Suppressor macrophage (primary cell): ENCODE results near the gene NRXN3.

Experiments used
- DNase-seq, 4 experiments: peaks; one replicate each; pipeline ENCODE4 v3.0.0-alpha.2; 2020 to 2022

NRXN3 gene

DNA sequence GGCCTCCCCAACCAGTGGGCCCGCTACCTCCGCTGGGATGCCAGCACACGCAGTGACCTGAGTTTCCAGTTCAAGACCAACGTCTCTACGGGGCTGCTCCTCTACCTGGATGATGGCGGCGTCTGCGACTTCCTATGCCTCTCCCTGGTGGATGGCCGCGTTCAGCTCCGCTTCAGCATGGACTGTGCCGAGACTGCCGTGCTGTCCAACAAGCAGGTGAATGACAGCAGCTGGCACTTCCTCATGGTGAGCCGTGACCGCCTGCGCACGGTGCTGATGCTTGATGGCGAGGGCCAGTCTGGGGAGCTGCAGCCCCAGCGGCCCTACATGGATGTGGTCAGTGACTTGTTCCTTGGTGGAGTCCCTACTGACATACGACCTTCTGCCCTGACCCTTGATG, 73.0 kb downstream of the NRXN3 start:
- no peak for DNase-seq

DNA sequence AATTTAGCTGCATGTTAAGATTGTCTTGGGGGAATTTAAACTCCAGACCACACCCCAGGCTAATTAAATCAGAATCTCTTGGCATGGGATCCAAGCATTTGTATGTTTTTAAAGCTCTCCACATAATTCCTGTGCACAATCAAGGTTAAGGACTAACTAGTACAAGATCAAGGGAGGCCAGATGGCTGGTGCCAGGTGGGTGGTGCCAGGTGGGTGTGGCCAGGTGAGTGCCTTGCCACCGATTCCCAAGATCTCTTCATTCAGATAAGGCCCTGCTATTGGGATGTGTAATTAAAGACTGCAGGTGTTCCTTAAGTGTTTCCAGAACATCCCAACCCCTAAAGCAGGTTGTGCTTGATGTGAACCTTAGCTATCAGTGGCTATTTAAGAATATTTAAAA, 75.1 kb downstream of the NRXN3 start:
- DNase-seq, result no peak

DNA sequence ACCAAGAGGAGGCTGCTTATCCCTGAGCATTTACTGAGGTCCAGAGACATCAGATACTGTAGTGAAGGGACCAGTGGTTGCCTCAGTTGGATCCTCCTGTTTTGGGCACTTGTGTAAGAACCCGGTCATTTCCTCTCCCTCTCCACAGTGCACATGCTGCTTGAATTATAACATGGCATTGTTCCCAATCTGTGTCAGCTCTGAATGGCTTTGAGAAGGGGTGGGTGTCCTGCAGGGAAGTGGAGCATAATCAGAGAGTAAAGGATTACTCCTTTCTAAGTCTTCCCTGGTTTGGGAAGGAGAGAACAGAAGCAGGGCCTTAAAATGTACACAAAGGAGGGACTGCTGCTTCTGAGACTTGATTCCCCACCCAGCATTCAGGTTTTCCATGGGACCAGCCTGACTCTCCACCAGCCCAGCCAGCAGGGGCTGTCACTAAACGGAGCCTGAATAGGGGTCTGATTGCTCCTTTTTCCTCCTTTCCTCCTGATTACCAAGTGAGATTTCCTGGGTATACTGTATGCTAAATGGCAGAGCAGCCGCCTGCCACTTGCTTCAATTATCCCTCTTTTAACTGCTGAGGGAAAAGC, 78.4 kb downstream of the NRXN3 start:
- peak in 1 of 4 experiments; percentile 2 for DNase-seq

DNA sequence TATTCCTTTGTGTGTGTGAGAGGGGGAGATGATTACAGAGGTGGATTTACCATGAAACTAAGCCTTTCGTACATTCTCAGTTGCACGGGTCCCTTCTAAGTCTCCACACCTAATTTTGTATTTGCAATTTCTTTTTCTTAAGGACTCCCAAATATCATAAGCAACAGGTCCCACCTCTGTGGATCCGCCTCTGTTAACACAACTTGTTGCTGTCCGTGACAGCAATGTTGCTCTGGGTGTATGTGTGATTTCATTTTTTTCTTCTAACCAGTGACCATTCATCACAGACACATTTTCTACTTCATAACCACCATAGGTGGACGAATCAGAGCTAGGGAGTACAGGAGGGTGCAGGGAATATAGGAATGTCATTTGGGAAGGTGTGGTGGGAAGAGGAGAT, 81.1 kb downstream of the NRXN3 start:
- no peak for DNase-seq

DNA sequence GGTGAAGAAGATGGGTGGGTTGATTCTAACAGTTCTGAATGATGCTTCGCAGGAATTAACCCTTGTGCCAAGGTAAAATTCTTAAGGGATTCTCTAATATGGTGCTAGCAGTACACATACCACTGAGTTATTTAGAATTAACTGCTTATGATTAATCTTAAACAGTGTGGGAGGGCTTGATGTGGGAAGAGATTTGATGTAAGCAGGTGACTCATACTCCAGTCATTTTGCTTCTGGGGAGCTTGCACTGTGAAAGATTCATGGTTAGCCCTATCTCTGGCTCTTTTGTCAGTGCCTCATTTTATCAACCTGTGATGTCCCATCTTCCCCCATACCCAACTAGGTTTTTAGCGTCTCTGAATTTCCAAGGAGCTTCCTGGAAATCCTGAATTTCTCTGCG, 83.8 kb downstream of the NRXN3 start:
- DNase-seq, result peak in 2 of 4 experiments; percentile 45 to 73

DNA sequence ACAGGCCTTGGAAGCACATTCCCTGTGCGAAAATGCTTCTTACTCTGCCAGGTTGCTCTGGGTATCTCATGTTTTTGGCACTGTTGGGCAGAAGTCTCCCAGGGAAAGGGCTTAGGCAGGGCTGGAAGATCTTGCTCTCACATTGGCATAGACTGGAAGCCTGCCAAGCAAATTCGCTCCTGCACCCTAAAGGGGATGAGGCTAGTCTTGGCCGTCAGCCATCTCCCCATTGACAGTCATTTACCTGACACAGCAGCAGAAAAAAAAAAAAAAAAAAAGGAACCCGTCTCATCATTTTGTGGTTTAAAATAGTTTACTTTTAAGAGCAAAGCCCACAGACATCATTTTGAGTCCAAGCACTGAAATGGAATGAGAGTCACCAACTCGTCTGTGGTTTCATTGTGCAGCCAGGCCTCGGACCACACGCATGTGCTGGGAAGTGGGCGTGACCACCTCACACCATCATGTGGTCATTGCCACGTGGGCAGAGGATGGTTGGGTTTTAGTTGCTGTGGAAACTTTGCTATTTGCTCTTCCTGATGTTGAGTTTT, 84.8 kb downstream of the NRXN3 start:
- peak; percentile 22 to 57 (median 29) for DNase-seq

DNA sequence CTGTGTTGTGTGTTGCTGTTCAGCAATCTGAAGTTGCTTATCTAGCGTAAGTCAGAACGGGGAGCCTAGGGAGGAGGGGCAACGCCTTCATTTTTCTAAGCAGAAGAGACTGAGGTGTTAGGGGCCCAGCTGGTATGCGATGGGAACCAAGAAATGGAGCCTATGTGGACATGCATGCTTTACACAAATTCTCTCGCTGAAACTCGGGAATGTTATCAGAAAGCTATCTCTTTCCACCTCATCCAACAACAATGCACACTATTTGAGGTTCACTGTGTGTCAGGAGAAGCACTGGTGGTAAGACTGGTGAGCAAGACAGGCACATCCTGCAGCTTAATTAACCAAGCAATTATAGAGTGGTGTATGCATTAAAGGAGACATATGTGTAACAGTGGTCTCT, 89.7 kb downstream of the NRXN3 start:
- DNase-seq, result no peak

DNA sequence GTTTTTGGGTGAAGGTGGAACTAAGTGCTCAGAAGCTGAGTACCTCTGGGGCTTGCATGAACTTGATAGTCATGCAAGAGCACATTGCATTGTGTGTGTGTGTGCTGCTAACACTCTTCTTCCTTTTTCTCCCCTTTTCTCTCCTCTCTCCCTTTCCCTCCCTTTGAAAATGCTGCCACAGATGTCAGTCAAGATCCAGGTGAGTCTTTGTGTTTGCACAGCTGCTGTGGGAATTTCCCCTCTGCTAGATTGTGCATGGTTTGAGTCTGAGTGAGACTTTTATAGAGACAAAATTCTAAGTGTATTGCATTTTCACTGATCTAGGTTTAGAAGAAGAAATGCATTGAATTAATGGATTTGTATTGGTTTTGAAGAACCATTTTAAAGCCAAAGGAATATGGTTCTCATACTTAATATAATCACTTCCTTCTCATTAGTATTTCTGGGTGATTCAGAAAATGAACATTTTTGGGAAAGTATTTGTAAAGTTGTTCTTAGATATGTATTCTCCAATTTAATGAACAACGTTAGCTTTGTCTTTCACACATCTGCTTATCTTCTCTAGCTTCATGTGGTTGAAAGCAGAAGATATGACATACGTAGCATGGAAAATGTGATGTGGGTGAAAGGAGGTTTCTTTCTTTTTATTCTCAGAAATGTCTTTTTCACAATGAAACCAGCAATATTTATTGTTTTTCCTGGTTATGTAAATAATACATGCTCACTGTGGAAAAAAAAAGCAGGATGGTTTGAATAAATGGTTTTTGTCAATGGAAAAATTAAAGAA, 108.5 kb downstream of the NRXN3 start:
- no peak for DNase-seq

DNA sequence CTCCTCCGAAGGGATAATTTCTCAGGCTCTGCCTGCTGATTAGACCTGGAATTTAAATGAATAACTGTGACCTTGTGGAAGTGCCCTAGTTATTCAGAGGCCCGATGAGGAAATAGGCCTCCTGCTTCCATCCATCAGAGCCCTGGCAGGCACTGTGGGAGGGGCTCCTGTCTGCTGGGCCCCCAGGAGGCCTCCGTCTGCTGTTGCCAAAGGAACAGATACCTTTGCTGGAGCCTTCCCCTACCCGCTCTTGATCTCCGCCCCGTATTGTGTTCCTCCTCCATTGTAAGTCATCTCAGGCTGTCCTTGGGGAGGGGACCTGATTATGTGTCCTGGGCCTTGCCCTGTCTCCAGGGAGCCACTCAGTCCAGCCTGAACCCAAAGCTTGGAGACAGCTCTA, 112.3 kb downstream of the NRXN3 start:
- no peak for DNase-seq

DNA sequence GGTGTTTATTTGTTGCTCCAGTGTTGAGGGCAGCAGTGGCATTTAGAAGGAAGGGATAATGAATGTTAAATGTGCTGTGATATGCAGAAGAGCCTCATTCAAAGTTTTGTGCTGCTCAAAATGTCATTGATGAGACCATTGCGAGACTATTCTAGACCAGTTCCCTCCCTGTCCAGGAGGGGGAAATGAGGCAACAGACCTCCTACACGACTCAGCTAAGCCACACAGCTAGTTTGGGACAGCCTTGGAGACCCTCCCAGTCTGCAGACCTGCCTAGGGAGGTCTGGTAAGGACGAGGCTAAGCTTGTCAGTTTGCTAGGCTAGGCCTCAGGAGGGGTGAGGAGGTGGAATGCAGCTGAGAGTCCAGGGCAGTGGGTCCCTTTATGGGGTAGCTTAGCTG, 116.0 kb downstream of the NRXN3 start:
- DNase-seq, result no peak

DNA sequence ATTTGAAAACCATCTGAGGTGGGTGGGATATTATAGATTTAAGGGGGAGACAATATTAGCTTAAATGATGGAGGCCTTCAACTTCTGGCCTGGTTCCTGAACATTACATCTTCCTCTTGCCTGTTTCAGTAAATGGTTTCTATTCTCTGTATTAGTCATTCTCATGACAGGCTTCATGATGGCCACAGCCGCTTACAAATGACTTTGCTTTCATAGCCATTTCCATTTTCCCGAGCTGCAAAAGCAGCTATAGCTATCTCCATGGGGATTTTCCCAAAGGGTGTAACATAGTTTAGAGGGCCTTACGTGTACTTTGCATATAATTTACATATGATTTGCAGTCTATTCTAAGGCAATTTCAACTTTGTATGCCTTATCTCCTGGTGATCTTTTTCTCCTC, 121.8 kb downstream of the NRXN3 start:
- no peak for DNase-seq

DNA sequence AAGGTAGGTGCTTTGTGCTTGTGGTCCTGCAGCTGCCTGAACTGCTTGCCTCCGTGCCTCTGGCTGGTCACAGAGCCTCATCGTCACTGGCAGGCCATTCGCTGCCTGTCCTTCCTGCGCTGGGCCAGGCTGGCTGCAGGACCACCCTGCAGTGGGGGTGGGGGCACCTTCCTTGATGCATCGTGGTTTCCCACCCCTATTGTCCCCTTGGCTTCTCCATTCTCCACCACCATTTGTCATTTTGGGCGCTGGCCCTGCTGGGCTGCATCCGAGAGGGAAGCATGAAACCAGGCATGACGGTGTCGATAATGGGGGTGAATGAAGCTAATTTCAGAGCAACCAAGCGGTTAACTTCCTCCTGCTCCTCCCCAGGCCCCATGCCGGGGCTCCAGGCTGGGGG, 127.7 kb downstream of the NRXN3 start:
- DNase-seq, result no peak

DNA sequence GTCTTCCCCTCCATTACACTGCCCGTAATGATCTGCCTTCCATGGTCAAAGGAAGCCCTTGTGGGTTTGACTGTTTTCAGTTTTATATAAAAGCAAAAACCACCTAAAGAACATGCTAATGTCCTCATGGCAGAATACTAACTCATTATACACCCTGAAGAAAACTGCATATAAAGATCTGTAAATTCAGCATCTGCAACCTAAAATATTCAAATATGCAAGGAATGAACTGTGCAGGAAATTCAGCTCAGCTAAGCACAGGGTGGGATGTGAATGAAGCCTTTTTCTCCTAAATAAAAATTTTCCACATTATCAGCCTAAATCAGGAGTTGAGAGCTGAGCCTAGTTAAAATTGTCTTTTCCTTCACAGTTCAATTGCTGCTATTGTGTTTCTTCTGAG, 128.1 kb downstream of the NRXN3 start:
- DNase-seq, result no peak

DNA sequence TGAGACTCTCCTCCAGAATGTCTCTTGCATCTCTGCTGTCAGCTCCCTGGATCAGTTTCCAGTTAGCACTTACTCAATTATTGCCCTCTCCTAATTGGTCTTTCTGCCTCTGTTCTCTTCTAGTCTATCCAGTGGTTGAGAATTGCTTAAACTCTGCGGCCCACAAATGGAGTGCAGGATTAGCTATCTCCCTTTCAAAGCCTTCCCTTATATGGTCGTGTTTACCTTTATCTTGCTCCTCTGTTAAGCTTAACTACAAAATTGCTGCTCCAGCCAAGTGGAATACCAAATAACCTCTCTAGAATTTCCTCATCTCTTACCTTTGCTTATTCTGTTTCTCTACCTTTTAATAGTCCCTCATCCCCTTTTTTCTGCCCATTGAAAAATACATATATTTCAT, 132.7 kb downstream of the NRXN3 start:
- DNase-seq, result no peak

DNA sequence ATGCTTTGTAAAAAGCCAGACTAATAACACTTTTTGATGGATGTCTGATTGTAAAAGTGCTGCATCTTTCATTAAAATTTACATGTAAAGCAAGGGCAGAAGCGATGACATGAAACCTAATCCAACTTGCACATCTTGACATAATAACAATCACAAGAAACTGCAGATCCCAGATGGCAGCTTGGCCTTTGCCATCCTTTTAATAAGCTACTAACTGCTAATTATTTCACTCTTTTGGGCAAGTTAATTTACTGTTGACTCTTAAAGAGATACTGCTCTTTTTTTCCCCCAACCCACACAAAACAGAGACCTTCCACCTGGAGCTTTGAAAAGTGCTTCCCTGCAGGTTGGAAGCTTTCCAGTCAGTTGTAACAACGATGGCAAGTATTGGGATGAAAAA, 137.5 kb downstream of the NRXN3 start:
- DNase-seq, result no peak

DNA sequence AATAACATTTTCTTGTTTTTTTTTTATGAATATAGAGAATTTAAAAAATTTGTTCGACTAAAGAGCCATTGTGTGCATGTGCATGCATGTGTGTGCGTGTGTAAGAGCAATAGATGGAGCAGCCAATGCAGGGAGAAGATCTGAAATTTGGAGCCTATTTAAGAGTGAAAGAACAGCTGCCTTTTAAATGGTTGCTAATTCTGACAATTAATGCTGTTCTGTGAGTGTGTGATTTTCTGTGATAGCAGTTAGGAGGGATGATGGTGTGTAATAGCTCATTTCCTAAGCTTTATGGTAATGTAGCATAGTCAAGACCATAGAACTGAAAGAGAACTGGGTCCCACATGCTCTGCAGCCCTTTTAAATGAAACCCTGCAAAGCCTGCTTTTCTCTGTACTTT, 137.9 kb downstream of the NRXN3 start:
- no peak for DNase-seq

DNA sequence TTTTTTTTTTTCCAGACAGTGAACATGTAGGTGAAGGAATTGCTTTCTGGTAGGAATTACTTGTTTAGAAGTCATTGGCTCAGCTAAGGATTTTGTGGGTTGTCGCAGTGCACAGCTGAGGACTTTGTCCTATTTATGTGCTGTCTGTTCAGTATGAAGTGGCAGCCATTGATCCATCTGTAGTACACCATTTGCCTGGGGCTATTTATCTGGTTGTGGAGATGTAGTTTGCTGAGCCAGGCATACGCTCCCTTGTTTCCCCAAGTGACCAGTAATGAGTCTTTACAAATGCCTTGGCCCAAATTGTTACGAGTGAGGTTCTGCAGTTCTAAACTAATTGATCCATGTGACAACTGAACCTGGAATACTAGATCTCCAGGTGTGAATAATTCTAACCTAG, 140.1 kb downstream of the NRXN3 start:
- DNase-seq, result no peak

DNA sequence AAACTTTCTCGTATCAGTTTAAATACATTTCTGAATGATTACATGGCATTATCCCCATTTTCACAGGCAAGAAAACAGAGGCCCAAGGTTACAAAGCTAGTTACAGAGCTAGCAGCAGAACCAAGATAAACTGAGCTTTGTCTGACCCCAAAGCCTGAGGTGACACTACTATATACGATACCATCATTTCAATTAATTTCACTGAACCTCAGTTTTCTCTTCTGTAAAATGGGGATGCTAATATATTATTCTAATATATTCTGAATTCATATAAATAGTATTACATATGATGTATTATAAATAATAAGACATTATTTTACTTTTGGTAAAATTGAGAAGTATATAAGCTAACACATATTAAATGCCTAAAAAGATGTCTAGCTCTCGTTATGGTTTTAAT, 143.3 kb downstream of the NRXN3 start:
- DNase-seq, result no peak

DNA sequence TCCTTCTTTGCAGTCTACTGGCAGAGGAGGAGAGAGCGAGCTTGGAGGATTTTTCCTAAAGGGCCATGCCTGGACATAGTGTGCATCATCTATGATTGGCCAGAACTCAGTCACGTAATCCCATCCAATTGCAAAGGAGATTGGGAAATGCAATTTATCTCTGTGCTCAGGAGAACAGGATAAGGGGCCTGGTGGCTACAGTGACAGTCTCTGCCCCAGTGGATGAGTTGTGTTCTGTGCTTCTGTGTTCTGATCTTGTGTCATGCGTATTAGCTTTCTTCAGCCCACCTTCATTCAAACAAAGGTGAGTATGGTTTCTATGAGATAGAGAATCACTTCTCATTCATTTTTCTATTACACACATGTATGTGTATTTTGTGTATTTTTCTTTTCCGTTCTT, 144.3 kb downstream of the NRXN3 start:
- no peak for DNase-seq

DNA sequence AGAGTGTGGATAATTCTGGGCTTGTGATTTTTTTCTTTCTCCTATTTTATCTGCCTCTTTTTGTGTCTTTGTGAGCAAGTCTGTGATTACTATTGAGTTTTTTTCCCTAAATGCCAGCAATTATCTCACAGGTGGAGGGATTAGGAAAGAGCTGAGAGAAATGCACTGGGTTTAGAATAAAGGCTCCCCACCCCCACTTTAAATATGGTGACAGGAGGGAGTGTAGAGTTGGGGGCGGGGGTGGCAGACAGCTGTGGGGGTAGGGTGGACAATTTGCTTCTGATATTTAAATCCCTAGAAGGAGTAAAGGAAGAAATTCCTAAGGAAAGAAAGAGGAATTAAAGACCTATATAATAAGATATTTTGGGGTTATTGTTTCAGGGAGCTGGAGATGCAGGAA, 145.9 kb downstream of the NRXN3 start:
- DNase-seq, result no peak

DNA sequence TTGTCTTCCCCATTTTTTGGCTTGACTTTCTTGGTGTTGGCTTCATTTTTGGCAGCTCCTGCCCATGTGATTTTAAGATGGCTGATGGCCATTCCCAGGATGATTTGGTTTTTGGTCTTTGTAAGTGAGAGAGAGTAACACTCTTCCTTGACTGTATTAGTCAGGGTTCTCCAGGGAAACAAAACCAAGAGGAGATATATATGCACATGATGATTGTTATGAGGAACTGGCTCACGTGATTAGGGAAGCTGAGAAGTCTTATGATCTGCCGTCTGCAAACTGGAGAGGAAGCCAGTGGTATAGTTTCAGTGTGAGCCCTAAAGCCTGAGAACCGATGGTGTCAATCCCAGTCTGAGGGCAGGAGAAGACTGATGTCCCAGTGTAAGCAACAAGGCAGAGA, 146.6 kb downstream of the NRXN3 start:
- peak; percentile 70 to 92 (median 85) for DNase-seq

DNA sequence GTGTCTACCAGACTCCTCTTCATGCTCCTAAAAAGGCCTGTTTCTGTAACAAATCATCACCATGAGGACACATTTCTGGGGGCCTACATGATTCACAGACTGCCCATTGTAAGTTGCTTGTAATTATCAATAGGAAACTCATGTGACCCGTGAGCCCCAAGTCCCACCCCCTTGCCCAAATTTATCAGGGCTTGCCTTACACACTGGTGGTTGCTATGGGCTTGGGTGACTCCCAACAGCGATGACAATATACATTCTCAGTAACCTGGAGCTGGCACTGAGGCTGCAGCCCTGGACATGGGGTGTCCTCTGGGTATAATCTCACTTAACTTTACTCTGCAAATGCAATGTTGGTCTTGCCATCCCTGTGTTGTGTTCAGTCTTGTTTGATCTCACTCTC, 149.2 kb downstream of the NRXN3 start:
- DNase-seq, result no peak

DNA sequence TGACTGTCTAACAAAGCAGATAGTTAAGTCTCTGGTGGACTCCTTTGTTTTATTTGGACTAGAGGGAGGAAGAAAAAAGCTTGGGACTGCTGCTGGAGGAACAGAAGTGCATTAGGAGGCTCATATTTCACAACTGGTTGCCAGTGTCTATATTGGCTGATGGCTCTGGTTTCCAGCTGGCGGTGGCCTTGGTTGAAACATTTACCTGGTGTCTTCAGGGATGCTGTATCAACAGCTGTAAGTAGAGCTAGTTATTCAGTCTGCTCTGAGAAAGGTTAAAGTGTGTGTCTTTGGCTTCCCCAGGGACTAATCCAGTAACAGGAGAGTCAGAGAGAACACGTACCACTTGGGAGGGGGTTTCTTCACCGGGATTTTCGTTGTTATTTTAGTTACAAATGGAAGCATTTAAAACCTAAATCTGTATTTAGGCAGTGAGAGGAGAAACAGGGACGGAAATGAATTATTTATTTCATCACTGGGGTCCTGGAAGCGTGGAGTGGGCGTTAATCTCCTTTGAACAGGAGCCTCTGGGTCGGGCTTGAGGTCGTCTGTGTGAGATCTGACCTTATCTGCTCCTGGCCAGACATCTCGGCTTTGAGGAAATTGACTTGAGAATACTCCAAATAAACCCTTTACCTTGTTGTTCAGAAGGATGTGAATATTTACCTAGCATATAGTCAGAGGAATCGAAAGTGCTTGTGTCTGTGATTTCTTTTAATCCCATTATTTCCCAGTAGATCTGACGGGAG, 149.9 kb downstream of the NRXN3 start:
- DNase-seq, result no peak

DNA sequence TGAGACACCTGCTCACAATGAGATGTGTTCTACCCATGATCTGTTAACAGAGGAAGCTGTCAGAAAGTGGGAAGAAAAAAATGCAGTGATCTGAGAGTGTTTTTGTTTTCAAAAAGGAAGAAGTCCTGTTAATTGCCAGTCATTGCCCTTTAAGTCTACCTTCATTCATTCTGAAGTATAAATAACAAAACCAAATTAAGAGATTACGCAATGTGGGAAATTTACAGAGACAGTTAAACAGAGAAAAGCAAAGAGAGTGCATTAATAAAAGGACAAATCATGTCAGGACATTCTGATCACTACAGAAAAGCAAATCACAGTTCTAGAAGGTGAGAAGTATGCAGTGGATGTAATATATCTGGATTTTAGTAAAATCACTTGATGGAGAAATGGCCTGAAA, 154.2 kb downstream of the NRXN3 start:
- no peak for DNase-seq
